CD4-positive, alpha-beta T cell treated with Interleukin-17A for 1 hour (primary cell): ENCODE results near the gene STRAP.

Experiments
- DNase-seq: peaks from one replicate; pipeline ENCODE4 v3.0.0-alpha.2; 2020

STRAP gene, protein sequence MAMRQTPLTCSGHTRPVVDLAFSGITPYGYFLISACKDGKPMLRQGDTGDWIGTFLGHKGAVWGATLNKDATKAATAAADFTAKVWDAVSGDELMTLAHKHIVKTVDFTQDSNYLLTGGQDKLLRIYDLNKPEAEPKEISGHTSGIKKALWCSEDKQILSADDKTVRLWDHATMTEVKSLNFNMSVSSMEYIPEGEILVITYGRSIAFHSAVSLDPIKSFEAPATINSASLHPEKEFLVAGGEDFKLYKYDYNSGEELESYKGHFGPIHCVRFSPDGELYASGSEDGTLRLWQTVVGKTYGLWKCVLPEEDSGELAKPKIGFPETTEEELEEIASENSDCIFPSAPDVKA

DNA sequence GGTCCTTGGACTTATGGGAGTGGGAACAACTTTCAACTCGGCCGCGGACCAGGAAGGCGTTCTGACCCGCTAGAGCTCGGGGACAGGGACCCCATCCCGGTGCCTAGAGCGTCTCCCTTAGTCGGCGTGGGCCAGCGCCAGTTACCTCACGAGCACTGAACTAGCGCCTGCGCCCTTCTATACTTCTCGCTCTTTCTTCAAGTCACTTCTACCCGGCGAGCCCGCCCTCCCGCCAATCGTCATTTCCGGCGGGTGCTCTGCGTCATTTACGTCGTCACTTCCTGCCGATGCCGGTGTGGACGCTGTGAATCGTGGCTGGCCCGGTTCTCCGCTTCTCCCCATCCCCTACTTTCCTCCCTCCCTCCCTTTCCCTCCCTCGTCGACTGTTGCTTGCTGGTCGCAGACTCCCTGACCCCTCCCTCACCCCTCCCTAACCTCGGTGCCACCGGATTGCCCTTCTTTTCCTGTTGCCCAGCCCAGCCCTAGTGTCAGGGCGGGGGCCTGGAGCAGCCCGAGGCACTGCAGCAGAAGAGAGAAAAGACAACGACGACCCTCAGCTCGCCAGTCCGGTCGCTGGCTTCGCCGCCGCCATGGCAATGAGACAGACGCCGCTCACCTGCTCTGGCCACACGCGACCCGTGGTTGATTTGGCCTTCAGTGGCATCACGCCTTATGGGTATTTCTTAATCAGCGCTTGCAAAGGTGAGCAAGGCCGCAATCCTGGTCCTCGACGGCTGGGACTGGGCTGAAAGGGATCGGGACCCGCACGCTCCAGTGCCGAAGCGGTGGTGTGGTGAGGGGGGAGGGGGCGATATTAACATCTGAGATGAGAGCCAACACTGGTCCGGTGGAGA is at the start of gene STRAP:
Gene STRAP (plus strand): TSS at position 270 of the 854 bp plus-strand sequence. CDS start 321 bp downstream, at position 591.
- peak; percentile 97 for DNase-seq

DNA sequence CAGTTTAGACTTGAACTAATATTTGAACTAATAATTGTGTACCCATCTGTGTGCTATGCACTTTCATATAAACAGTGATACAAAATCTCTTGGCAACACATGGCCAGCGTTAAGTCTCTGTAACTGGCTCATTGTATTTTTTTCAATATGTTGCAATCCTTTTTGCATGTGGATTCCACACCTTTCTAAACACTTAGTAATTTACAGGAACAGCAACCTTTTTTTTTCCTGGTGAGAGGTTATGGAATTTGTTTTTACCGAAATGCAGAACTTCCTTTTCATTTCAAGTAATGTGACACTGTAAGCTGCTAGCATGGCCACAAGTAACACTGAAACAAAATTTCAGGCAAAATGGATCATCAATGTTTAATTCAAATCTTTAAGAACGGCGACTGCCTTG is 47.6 kb upstream of the STRAP start:
- DNase-seq, result no peak

DNA sequence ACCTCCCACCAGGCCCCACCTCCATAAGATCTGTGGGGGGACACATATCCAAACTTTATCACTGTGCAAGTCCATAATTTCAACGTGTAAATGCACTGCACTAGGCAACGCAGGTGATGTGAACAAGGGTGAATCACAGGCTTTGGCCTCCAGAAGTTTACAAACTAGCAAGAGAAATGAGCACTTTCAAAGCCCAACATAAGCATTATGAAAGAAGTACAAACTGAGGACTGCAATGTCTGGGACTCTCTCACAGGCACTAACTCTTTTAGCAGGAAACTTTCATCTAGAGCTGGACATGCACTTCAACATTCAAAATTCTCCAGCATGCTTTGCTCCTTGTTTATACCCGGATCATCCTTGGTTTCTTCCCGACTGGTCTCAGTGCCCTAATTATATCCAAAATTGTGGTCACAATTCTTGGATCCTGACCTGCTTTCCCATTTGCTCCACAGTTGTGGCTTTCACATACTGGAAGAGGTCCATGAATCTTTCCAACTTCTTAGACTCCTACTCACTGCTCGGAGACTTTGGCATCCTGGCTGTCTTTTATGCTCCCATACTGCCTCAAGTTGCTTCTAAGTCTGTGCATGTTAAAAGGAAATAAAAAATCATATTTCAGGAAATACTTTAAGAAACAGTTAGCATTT is 44.9 kb upstream of the STRAP start:
- DNase-seq, result no peak

DNA sequence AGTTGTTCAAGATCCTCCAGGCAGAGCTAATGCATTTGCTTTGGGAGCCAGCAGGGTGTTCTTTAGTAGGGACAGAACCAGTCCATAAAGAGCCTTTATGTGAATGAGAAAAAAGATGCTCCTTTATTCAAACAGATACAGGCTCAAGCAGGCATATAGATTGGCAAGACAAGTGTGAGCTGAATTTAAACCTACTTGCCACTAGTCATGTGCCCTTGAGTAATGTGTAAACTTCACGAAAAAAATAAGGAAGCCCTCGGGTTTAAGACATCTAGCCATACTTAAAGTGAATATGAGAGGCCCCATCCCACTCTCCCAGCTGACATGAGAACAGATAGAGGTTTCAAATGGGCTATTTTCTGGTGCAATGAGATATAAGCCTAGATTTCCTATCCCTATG is 43.1 kb upstream of the STRAP start:
- no peak for DNase-seq

DNA sequence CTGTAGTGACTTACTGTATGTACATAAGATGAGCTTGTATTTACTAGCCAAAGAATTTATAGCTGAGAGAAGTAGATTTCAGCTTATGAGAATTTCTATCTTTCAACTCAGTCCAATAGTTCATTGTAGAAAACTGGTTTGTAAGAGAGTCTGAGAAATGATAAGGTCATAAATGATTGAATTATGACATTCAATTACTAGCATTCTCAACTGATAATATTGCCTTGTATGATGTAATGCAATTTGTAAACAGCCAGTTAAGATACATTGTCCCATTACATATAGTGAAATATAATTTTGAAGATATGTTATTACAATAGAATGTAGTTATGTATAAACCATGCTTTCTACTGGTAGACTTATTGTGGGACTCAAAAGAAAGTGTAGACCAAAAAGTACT is 42.5 kb upstream of the STRAP start:
- no peak for DNase-seq

DNA sequence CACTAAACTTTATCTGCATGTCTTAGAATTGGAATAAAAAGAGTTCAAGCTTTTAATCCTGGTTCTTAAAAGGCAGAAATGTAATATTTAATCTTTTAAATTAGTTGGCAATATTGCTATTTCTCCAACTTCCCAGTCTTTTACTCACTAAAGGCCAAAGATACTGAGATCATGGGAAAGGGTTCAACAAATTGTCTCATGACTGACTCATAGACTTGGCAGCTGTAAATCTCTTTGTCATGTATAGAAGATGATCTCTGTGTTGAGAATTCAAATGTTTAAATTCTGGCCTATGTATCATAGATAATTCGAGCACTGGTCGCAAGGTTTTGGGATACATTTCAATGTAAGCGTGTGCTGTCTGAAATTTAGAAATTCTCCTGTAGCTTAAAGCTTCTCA is 40.1 kb upstream of the STRAP start:
- DNase-seq, result no peak

DNA sequence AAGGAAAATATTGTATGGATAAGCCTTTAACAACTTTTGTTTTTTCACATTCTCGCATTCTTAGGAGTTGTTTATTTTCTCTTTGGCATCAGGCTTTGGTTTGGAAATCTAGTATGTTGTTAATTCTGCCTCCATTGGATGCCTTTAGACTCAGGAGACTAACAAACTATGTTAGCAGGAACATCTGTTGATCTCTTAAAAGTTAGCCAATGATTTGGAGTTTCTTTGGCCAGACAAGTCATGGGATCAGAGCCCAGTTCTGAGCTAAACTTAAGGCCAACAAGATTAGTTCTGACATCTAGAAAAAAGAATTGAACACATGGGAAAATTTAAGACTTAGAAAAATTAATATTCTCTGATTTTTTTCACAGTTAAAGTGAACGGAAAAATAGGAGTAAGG is 35.3 kb upstream of the STRAP start:
- no peak for DNase-seq

DNA sequence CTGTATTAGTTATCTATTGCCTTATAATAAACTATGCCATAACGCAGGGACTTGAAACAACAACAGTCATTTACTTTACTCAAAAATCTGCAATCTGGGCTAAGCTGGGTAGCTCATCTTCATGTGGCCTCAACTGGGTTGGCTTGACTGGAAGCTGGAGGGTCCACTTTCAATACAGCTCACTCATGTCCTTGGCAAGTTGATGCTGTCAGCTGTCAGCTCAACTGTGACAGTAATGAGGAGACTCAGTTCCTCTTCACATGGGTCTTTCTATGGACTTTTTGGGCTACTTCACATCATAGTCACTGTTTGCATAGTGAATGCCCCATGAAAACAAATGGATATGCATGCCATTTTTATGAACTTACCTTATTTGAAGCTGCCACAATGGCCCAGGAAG is 33.6 kb upstream of the STRAP start:
- DNase-seq, result no peak

DNA sequence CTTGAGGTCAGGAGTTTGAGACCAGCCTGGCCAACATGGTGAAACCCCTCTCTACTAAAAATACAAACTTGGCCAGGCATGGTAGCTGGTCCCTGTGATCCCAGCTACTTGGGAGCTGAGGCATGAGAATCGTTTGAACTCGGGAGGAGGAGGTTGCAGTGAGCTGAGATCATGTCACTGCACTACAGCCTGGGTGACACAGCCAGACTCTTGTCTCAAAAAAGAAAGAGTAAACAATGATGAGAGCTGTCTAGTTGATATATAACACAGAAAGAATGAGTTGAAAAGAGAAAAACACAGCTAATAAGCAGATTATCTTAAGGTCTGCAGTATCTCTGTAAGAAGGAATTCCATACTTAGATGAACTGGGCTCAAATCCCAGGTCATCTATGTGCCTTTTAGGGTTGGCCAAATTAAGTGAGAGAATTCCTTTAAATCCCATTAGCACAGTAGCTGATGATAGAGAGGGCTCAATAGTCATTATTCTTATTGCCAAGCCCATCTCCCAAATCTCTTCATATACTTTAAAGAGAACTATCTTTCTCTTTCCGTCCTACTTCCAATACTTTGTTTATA is 31.1 kb upstream of the STRAP start:
- DNase-seq, result no peak

DNA sequence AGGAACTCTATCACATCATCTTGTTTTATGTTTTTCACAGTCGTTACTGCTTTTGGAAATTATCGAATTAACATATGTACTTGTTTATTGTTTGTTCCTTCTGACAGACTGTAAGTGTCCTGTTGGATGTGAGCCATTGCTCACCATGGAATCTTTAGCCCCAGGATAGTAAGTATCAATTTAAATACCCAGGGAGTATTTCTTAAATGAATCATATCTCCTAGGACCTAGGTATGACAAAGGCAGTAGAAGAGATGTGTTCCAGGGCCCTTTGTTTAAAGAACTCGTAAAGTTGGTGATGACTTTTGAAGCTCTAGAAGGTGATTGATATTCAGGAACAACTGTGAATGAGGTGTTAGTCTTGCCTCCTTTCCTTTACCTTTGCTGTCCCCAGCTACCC is 30.3 kb upstream of the STRAP start:
- DNase-seq, result no peak

DNA sequence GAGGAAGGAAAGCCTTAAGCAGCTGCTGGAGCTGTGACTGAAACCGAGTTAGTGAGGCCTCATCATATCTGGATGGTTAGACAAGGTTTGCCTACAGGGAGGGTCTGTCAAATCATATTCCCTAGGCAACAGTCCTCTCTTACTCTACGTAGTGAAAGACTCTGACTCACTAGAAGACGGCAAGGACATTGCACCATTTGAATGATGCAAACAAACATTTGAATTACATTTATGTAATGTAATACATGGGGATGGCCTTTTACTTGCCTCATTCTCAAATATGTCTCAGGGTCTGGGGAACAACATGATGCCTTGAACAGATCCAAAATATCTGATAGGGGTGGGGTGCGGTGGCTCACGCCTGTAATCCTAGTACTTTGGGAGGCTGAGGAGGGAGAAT is 29.8 kb upstream of the STRAP start:
- no peak for DNase-seq

DNA sequence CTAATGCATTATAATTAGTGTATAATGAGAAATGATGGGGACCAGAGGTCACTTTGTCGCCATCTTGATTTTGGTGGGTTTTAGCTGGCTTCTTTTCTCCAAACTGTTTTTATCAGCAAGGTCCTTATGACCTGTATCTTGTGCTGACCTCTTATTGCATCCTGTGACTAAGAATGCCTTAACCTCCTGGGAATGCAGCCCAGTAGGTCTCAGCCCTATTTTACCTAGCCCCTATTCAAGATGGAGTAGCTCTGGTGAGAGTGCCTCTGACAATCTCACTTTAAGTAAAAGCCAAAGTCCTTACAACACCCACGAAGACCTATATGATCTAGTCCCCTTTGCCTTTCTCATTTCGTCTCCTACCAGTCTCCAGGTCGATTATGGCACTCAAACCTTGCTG is 28.3 kb upstream of the STRAP start:
- no peak for DNase-seq

DNA sequence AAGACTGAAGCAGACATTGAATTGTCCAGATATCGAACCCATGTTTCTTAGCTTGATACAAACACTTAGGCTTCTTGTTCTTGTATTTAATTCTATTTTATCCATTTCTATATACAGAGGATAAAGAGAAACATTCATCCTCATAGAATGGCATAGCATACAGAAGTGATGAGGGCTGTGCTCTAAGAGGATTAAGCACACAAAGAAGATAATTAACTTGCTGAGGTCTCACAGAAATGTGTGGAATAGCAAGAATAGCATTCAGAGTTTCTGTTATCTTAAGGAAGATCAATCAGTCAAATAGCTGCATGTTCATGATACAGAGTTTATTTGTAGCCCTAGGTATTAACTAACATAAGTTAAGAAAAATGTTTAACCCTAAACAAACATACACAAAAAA is 27.3 kb upstream of the STRAP start:
- DNase-seq, result no peak

DNA sequence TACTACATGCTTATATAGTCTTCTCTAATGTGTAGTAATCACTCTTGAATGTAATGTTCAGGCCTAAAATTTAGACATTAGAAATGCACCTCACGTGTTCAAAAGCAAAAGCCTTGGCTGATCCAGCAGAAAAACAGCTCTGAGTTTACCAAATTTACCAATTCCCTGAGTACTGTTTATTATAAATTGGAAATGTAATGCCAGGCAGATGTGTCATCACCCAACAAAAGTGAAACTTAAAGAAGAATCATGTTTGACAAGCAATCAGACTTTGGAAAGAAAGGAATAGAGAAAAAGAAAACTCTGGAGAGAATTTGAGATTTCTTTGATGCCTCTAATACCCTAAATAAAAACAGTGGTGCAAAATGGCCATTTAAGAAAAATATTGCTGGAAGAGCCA is 26.5 kb upstream of the STRAP start:
- DNase-seq, result no peak

DNA sequence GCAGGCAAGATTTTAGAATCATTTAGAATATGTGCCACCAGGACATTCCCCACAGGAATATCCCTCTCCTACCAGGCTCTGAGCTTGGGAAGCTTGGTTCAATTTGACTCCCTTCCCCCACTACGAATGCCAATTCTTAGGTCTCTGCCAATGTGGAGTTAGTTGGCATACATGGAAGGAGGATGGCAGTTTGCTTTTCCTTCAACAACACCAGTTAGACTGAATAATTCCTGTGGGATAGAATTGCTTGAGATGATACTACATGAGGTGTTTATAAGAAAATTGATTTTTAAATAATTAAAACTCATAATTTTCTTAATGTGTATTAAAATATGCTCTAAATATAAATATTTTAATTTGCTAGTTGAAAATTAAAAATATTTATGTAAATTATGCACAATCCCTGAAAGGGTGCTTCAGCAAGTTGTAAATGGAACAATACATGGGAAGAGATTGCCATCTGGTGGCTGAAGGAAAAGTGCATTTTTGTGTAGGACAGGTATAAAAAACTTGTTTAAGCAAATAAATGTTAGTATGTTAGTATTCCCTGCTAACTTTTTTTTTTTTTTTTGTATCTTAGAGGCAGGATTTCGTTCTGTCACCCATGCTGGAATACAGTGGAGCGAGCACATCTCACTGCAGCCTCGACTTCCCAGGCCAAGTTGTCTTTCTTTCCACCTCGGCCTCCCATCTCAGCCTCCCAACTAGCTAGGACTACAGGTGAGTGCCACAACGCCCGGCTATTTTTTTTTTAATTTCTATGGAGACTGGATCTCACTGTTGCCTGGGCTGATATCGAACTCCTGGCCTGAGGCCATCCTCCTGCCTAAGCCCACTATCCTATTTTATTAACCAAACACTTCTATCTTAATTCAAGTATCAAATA is 25.8 kb upstream of the STRAP start:
- DNase-seq, result peak; percentile 73

DNA sequence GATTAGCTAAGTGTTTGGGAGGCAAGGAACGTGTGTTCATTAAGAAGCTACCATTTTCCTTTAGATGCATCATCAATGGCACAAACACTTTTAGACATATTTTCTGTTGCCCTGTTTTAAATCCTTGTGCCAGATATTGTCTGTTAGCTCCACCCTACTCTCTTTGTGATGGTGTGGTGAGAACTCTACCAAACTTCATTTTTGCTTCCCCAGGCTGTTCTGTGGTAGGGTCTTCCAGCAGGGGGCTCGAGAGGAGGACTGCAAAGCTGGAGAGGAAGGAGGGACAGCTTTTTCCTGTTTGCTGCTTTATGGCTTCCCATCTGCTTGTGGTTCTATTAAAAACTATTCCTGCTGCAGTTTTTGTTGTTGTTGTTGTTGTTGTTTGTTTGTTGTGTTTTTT is 23.8 kb upstream of the STRAP start:
- DNase-seq, result no peak

DNA sequence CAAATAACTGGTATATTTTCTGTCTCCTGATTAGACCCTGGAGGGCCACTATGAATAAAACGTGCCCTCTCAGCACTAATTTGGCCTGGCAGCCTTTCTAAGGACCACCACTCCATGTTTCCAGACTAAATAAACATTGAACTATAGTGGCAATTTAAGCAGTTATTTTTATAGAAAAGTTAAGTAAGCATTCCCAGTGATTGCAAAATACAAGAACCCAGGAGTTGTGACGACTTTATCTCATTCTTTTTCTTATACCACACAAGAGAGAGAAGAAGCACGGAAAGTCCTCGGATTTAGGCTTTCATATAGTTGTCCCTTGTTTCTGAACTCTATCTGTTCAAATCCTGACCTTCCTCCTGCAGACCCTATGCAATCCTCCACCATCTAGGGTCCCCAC is 23.1 kb upstream of the STRAP start:
- no peak for DNase-seq

DNA sequence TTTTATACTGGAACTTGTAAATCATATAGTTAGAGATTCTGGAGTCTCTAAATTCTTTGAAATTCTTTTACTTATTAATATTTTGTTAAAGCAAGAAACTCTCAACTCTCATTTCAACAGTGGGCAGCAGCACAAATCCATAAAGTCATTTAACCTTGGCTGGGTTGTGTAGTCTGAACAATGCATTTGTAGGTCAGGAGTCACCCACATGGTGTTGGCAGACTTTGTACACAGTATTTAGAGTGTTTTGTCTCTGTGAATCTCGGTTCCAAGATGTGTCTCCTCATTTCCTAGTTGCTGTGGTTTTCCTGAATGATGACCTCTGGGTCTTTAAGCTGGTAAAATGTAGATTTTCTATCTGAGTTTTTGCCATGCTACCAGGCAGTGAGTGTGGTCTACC is 20.8 kb upstream of the STRAP start:
- no peak for DNase-seq

DNA sequence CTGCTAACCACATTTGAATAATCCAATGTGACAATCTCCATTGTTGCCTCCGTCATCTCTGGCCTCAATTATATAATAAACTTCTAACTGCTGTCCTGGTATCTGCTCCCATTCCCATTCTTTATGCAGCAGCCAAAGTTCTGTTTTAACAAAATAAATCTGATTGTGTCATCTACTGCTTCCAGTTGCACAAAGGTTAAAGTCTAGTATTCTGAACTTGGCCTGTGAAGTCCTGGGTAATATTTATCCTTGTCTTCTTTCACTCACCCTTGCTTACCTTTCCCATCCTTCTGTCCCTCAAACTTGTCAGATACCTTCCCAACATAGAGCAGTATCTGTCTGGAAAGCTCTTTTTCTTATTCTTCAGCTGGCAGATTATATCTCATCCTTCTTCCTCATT is 19.3 kb upstream of the STRAP start:
- no peak for DNase-seq

DNA sequence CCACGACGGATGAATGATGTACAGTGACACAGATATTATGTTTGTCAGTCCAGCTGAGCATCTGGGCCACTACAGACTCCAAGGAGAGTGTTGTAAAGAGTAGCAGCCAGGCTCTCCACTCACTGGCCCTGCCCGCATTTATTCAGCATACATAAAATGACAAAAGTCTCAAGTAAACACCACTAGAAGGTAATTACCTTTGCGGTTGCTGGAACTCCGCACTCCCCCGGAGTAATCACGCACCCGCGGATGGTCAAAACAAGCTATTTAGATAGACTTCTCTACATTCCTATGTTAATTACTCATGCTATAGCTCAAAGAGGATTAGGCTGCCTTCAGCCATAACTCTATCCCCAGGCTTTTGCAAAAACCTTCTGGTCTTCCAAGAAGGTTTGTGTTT is 18.8 kb upstream of the STRAP start:
- DNase-seq, result no peak

DNA sequence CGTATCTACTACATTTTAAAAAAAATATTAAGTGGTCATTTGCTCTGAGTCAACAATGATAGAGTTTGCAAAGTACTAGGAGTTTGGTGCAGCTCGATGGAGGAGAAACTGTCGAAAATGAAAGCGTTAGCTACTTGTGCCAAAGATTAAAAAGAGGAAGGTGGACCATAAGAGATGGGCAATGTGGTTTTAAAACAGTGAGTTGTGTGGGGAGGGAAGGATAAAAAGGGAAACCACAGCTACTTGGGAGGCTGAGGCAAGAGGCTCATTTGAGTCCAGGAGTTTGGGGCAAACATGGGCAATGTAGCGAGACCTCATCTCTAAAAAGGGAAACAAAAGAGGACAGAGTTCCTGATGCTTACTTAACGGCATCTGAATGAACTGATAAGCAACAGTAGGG is 18.2 kb upstream of the STRAP start:
- no peak for DNase-seq

DNA sequence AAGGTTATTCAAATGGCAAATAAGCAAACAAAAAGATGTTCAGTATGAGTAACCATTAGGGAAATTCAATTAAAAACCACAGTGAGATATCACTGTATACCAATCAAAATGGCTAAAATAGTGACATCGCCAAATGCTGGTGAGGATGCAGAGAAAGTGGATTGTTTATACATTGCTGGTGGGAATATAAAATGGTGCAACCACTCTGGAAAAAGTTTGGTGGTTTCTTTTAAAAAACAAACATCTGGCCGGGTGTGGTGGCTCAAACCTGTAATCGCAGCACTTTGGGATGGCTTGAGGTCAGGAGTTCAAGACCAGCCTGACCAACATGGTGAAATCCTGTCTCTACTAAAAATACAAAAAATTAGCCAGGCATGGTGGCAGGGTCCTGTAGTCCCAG is 14.0 kb upstream of the STRAP start:
- no peak for DNase-seq

DNA sequence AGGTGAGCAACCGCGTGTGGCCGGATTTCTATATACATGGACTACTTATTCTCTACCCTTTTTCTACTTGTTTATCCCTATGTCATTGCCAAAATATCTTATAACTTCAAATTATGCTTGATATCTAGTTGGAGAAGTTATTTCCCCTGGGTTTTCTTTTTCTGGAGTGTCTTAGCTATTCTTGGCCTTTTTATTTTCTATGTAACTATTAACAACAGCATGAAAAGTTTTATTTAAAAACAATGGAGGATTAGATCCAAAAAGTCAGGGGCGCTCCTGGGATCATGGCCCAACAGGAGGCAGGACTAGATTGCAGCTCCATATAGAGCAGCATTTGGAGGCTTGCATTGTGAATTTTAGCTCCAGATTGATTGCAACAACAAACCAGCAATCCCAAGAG is 8.6 kb upstream of the STRAP start:
- DNase-seq, result no peak
